GM23338 (cell line): ENCODE measurements around the gene TMEM229A.

Experiments
- CTCF ChIP-seq, 2 experiments: fragments of 200-600 bp in 1 of 2; sonication (generic) in 1 of 2; conservative IDR thresholded peaks; 2 replicates each; pipeline versions ENCODE4 v1.5.1 to v1.6.1; 2016 to 2017; ENCODE audit warnings: antibody characterized with exemption in 2 of 2, low read depth in 2 of 2, mild to moderate bottlenecking in 2 of 2, moderate library complexity in 1 of 2
- EZH2 ChIP-seq: fragments of 200-600 bp; sonication (generic); IDR thresholded peaks from one replicate; pipeline ENCODE4 v1.8.0; 2017; ENCODE audit warnings: antibody characterized with exemption, mild to moderate bottlenecking, low read depth; ENCODE audit not compliant: unreplicated experiment
- POLR2AphosphoS5 ChIP-seq: IDR thresholded peaks from 2 replicates; pipeline ENCODE4 v1.6.1; 2016; ENCODE audit warnings: antibody characterized with exemption, low read depth

GRCh38 chr7:124033095-124033806 lies 384 bp upstream of the TMEM229A start:
- TF ChIP-seq EZH2 = no peak
- no peak for TF ChIP-seq CTCF (conservative IDR thresholded peaks at IDR 0.05; ENCODE audit: low read depth in 2 of 2)
- TF ChIP-seq POLR2AphosphoS5 = no peak
